ENCODE results near the gene SREK1IP1. TPM values are rescaled to one million over a fixed set of nuclear protein-coding genes. Genes with fewer than 3 reads are reported as not detected.

Gene SREK1IP1
- total and polyA plus RNA-seq, 2 donors (not counting 1 experiment from before 2014, with no cell fraction given) = 4.4 to 25.5 TPM

DNA sequence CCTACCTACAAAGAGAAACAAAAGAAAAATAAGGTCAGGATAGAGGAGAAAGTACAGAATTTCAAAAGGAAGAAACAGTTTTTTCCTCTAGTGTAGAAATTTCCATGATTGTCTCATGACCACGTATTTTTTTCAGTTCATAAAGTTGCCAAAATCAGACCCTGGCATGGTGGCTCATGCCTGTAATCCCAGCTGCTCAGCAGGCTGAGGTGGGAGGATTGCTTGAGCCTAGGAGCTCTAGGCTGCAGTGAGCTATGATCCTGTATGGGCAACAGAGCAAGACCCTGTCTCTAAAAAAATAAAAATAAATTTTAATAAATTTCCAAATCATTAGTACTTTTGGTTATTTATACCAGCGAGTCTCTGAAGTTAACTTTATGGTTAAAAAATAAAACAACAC is 38.0 kb upstream of the SREK1IP1 start:
- no peaks in the 10 kb centered on the region for H3K79me2 ChIP-seq (ENCODE audit: control insufficient read depth, insufficient read depth, low read length)
- POLR2A ChIA-PET = no interaction called here
- ATAC-seq (ENCODE audit: low read depth) = no peak
- no peaks in the 10 kb centered on the region for H3K9me3 Mint-ChIP-seq (ENCODE audit: insufficient read depth)
- WGBS (ENCODE audit: insufficient coverage) = 100% methylated on average over 1 of the region's 2 CpGs
- H3K27ac Mint-ChIP-seq = no peak overlapping the region
- no peaks in the 10 kb centered on the region for H3K27me3 ChIP-seq (replicated peaks in 1 of 4; ENCODE audit: control extremely low read depth in 1 of 4, control insufficient read depth in 3 of 4, insufficient read depth in 4 of 4, low read length in 3 of 4)
- intact Hi-C loops (cut with micrococcal nuclease) = no loop called here
- no peak overlapping the region for H3K27ac ChIP-seq (ENCODE audit: low read length in 2 of 2)
- DNase-seq = no peak
- H4K20me1 ChIP-seq (ENCODE audit: control insufficient read depth, insufficient read depth, low read length, poor library complexity, severe bottlenecking) = no peaks in the 10 kb centered on the region
- H3K4me1 Mint-ChIP-seq = no peaks in the 10 kb centered on the region
- no peak overlapping the region for H2AFZ ChIP-seq (ENCODE audit: insufficient read depth, low read depth, low read length, poor library complexity, severe bottlenecking)
- no peaks in the 10 kb centered on the region for H3K27me3 Mint-ChIP-seq
- no peaks in the 10 kb centered on the region for H3K4me1 ChIP-seq (ENCODE audit: control insufficient read depth in 2 of 2, insufficient read depth in 2 of 2, low read length in 2 of 2)
- H3K4me2 ChIP-seq (replicated peaks; ENCODE audit: low read depth, low read length, poor library complexity, severe bottlenecking) = no peak overlapping the region
- no peak overlapping the region for H3K4me3 Mint-ChIP-seq
- no peak for TF ChIP-seq EZH2 (IDR thresholded peaks at IDR 0.05; ENCODE audit: borderline replicate concordance, insufficient read depth, low read depth, low read length, poor library complexity, severe bottlenecking)
- TF ChIP-seq, protein P1, sequence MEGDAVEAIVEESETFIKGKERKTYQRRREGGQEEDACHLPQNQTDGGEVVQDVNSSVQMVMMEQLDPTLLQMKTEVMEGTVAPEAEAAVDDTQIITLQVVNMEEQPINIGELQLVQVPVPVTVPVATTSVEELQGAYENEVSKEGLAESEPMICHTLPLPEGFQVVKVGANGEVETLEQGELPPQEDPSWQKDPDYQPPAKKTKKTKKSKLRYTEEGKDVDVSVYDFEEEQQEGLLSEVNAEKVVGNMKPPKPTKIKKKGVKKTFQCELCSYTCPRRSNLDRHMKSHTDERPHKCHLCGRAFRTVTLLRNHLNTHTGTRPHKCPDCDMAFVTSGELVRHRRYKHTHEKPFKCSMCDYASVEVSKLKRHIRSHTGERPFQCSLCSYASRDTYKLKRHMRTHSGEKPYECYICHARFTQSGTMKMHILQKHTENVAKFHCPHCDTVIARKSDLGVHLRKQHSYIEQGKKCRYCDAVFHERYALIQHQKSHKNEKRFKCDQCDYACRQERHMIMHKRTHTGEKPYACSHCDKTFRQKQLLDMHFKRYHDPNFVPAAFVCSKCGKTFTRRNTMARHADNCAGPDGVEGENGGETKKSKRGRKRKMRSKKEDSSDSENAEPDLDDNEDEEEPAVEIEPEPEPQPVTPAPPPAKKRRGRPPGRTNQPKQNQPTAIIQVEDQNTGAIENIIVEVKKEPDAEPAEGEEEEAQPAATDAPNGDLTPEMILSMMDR (IDR thresholded peaks at IDR 0.05) = no peak
- H3K4me3 ChIP-seq (ENCODE audit: control extremely low read depth in 1 of 5, extremely low read depth in 1 of 5, insufficient read depth in 1 of 5, low read depth in 2 of 5, low read length in 4 of 5) = no peak overlapping the region
- H3K36me3 ChIP-seq (replicated peaks in 1 of 2; ENCODE audit: control extremely low read depth in 1 of 2, control insufficient read depth in 1 of 2, extremely low read depth in 1 of 2, insufficient read depth in 2 of 2, low read length in 1 of 2) = peaks cover 5 to 17% of the 10 kb centered on the region in 2 experiments
- H3K9me3 ChIP-seq (ENCODE audit: control extremely low read depth in 1 of 3, control insufficient read depth in 2 of 3, insufficient read depth in 1 of 3, low read length in 2 of 3) = no peaks in the 10 kb centered on the region
- CTCF ChIA-PET = interaction anchor here (8.1 kb wide), 1 partner anchor 676 kb away, joined by 131 read pairs; the partner anchor contains the start of gene ADAMTS6
- no peak overlapping the region for H3K9ac ChIP-seq (ENCODE audit: low read length)

DNA sequence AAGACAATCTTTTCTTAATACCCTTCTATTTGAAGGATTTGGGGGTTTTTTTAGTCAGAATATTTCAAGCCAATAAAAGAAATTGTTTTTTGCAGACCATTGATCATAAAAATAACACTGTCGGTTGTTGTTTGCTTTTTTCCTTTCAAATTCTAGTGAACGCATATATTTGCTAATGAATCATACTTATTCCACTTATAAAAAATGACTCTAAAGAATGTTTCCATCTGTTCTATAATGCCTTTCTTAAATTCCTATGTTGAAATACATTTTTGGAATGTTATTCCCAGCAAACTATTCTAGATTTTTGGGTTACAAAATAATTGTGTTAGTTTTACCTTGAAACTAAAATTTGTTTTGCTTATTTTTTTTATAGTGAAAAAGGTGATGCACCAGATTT is 32.4 kb upstream of the SREK1IP1 start:
- Mint-ChIP-seq H3K4me1 (no peaks in the 10 kb centered on the region), H3K9me3 (ENCODE audit: insufficient read depth) (no peaks in the 10 kb centered on the region), H3K27me3 (no peaks in the 10 kb centered on the region), H3K27ac (no peak overlapping the region), H3K4me3 (no peak overlapping the region)
- Histone ChIP-seq H3K4me2 (replicated peaks; ENCODE audit: low read depth, low read length, poor library complexity, severe bottlenecking) (no peak overlapping the region), H3K9ac (ENCODE audit: low read length) (no peak overlapping the region), H3K27me3 (replicated peaks in 1 of 4; ENCODE audit: control extremely low read depth in 1 of 4, control insufficient read depth in 3 of 4, insufficient read depth in 4 of 4, low read length in 3 of 4) (no peaks in the 10 kb centered on the region), H4K20me1 (ENCODE audit: control insufficient read depth, insufficient read depth, low read length, poor library complexity, severe bottlenecking) (no peaks in the 10 kb centered on the region), H3K79me2 (ENCODE audit: control insufficient read depth, insufficient read depth, low read length) (no peaks in the 10 kb centered on the region), H2AFZ (ENCODE audit: insufficient read depth, low read depth, low read length, poor library complexity, severe bottlenecking) (no peak overlapping the region), H3K36me3 (replicated peaks in 1 of 2; ENCODE audit: control extremely low read depth in 1 of 2, control insufficient read depth in 1 of 2, extremely low read depth in 1 of 2, insufficient read depth in 2 of 2, low read length in 1 of 2) (peaks cover 10 to 11% of the 10 kb centered on the region in 2 experiments), H3K27ac (ENCODE audit: low read length in 2 of 2) (no peak overlapping the region), H3K4me1 (ENCODE audit: control insufficient read depth in 2 of 2, insufficient read depth in 2 of 2, low read length in 2 of 2) (no peaks in the 10 kb centered on the region), H3K9me3 (ENCODE audit: control extremely low read depth in 1 of 3, control insufficient read depth in 2 of 3, insufficient read depth in 1 of 3, low read length in 2 of 3) (no peaks in the 10 kb centered on the region), H3K4me3 (ENCODE audit: control extremely low read depth in 1 of 5, extremely low read depth in 1 of 5, insufficient read depth in 1 of 5, low read depth in 2 of 5, low read length in 4 of 5) (no peak overlapping the region)
- DNase-seq (no peak), ATAC-seq (ENCODE audit: low read depth) (no peak)
- TF ChIP-seq EZH2 (IDR thresholded peaks at IDR 0.05; ENCODE audit: borderline replicate concordance, insufficient read depth, low read depth, low read length, poor library complexity, severe bottlenecking) = no peak
- TF ChIP-seq, protein P1 (IDR thresholded peaks at IDR 0.05) = no peak
- ChIA-PET POLR2A (no interaction called here), CTCF (interaction anchor here (1.0 kb wide), 1 partner anchor 10 kb away, joined by 3 read pairs; no protein-coding TSS in a partner anchor)
- intact Hi-C loops (cut with micrococcal nuclease) = no loop called here
- no CpG with 5 or more reads among the region's 2 CpGs for WGBS (ENCODE audit: insufficient coverage)

All from B cell (primary cell).